Heart right ventricle (tissue), 16 donors: ENCODE results near the gene NOD1. TPM values are rescaled to one million over a fixed set of nuclear protein-coding genes. Genes with fewer than 3 reads are reported as not detected.

Experiments used
- ATAC-seq, 8 donors: fragments of 200-7000 bp; cut with Tn5 transposase; one replicate each; pipeline ENCODE4 v1.9.1; 2020; ENCODE audit warnings: mild to moderate bottlenecking in 8 of 8, moderate library complexity in 8 of 8, moderate number of reproducible peaks in 1 of 8
- DNase-seq, 2 donors: peaks; one replicate each; pipeline ENCODE4 v3.0.0-alpha.2; 2020
- H3K27ac ChIP-seq, 10 donors: fragments of 200-600 bp; sonication (generic) in 2 of 10; one replicate each; pipeline versions ENCODE4 v1.5.0 to v1.8.0; 2020 to 2022; ENCODE audit warnings: mild to moderate bottlenecking in 3 of 10
- H3K27me3 ChIP-seq, 7 donors: fragments of 200-600 bp; one replicate each; pipeline ENCODE4 v1.8.0; 2021 to 2022; ENCODE audit warnings: mild to moderate bottlenecking in 2 of 7
- H3K36me3 ChIP-seq, 9 donors: fragments of 200-600 bp; sonication (generic) in 1 of 9; one replicate each; pipeline versions ENCODE4 v1.5.0 to v1.8.0; 2020 to 2022; ENCODE audit warnings: mild to moderate bottlenecking in 2 of 9
- H3K4me1 ChIP-seq, 9 donors: fragments of 200-600 bp; sonication (generic) in 1 of 9; one replicate each; pipeline versions ENCODE4 v1.5.0 to v1.8.0; 2020 to 2022; ENCODE audit warnings: mild to moderate bottlenecking in 4 of 9
- H3K4me3 ChIP-seq, 10 donors: fragments of 200-600 bp; sonication (generic) in 2 of 10; one replicate each; pipeline versions ENCODE4 v1.5.0 to v1.8.0; 2020 to 2022; ENCODE audit warnings: mild to moderate bottlenecking in 7 of 10, moderate library complexity in 2 of 10
- H3K9me3 ChIP-seq, 11 donors: fragments of 200-600 bp in 10 of 11; sonication (generic) in 2 of 11; one replicate each; pipeline versions ENCODE4 v1.5.0 to v1.8.0; 2013 to 2022; ENCODE audit warnings: mild to moderate bottlenecking in 2 of 11, control low read depth in 1 of 11, moderate library complexity in 1 of 11
- CTCF ChIP-seq, 9 donors: fragments of 200-600 bp; sonication (generic) in 2 of 9; IDR thresholded peaks; one replicate each; pipeline versions ENCODE4 v1.5.0 to v1.8.0; 2021 to 2022; ENCODE audit warnings: antibody characterized with exemption in 9 of 9, mild to moderate bottlenecking in 5 of 9, moderate library complexity in 1 of 9
- WGBS, 2 donors: extraction: QIAGEN DNeasy Blood & Tissue Kit; methylation state at CpG; one replicate each; pipeline ENCODE4 v1.1.7; 2013; ENCODE audit warnings: inconsistent platforms in 1 of 2; 5-methylcytosine and 5-hydroxymethylcytosine counted together
- intact Hi-C, 10 donors: fragments of 100-400 bp; cut with DNase I; formaldehyde crosslinking; loops; one replicate each; pipeline versions ENCODE4 v1.11.1 to v1.14.2; 2022
- polyA plus RNA-seq, 2 donors: library from polyadenylated mRNA; stranded (reverse); fragments of 200-250 nt; gene quantifications; one replicate each; pipeline ENCODE4 v1.2.3, GENCODE V29; 2013
- total RNA-seq, 10 donors: library from RNA; stranded (reverse); fragmentation: NEBNext Ultra II Directional in 3 of 10; extraction: Animal tissue kit (Norgen Biotek cat#: 25700) in 3 of 10; gene quantifications; one replicate each; pipeline versions ENCODE4 v1.2.1 to v1.2.4, GENCODE V29; 2021 to 2023
- donor health status: Arrhythmogenic right ventricular cardiomyopathy.
- donor health status: ischemic (EF 13 %, LVEDD 7.1; RV severe dilation, severe dysfunction).
- donor health status: healthy with polysubstance abuse.
- donor health status: DM: no; HTN: yes; CAD: no.
- donor health status: DM: no; HTN: no; CAD: no.
- donor health status: ischemic (EF 25% LVEDD 6.9; RV normal size, moderate dysfunction).
- donor health status: ischemic (EF 25% LVEDD 5.7; RV mildly dilated, moderate dysfunction).
- donor health status: healthy.
- donor health status: DM: yes; HTN: yes; CAD: no.
- donor health status: Ischemic cardiomyopathy.
- donor health status: ischemic (EF 35%, LVEDD 5.7; RV mildly dilated, moderate dysfunction).
- donor health status: nonischemic (EF 11% LVEDD 7.7; RV severe dilation, severe dysfunction).
- donor health status: DM: yes; HTN: yes; CAD: no.
- donor health status: PGD.
- donor health status: ischemic (EF 29% LVEDD 5.4; RV normal size, mild dysfunction).
- donor health status: nonischemic (EF 23%, LVEDD 6.1; RV moderate dilation, normal function).

NOD1 gene
- total and polyA plus RNA-seq, 12 donors = 6.3 to 19.1 (median 8.6) TPM

DNA sequence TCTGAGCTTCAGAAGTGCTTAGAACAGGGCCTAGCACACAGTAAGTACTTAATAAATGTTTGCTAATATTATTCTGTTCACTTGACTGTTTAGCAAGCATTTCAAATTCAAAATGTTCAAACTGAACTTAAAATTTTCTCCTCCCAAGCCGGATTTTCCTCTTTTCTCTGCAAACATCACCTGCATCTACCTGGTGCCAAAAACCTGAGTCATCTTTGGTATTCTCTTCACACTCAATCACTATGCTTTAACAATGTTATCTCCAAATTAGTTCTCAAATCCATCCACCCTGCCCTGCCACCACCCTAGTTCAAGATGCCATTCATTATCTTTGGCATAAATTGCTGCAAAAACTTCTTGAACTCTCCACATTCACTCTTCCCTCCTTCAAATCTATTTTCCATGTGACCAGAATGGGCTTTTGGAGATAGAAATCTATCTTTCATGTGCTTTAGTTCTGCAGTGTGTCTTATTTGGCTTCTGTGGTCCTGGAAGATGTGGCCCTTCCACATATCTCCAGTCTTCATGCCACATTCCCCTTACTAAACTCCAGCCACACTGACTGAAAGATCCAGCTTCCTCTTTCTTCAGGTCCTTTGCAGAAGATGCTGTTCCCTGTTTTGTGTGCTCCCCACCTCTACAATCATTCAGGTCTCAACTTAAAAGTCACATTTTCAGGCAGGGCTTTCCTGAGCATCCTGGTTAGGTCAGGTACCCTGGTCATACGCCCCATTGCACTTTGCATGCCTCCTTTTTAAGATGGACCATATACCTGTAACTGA, 24.1 kb upstream of the NOD1 start:
- Histone ChIP-seq H3K36me3 (peaks cover 0 to 29% (median 3%) of the 10 kb centered on the region in 9 donors), H3K4me3 (no peak overlapping the region), H3K4me1 (peaks cover 0 to 31% (median 17%) of the 10 kb centered on the region in 9 donors), H3K27me3 (no peaks in the 10 kb centered on the region), H3K27ac (no peak overlapping the region), H3K9me3 (no peaks in the 10 kb centered on the region)
- ATAC-seq (no peak), DNase-seq (no peak)
- TF ChIP-seq CTCF (IDR thresholded peaks at IDR 0.05) = no peak
- WGBS, 2 donors = 94% methylated on average over 2 of the region's 2 CpGs
- intact Hi-C loops = no loop called here

DNA sequence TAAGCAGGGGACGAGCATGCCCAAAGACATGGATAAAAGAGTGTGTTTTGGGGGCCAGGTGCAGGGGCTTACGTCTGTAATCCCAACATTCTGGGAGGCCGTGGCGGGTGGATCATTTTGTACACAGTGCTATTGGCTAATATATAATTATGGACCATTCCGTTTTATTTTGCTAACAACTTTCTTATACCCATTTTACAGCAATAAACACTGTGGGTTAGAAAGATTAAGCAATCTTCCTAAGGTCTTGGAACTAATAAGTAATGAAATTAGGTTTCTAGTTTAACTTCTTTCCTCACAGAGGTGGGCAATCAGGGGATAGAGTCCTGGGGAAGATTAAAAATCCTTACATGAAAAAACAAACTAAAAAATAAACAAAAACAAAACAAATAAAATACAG, 22.7 kb upstream of the NOD1 start:
- peaks cover 0 to 43% (median 11%) of the 10 kb centered on the region in 9 donors for H3K36me3 ChIP-seq
- peaks cover 0 to 31% (median 17%) of the 10 kb centered on the region in 9 donors for H3K4me1 ChIP-seq
- TF ChIP-seq CTCF (IDR thresholded peaks at IDR 0.05) = no peak
- DNase-seq = no peak
- no peak overlapping the region for H3K27ac ChIP-seq
- no peaks in the 10 kb centered on the region for H3K27me3 ChIP-seq
- no peak for ATAC-seq
- WGBS, 2 donors = 95 to 97% methylated on average over 5 of the region's 5 CpGs
- H3K9me3 ChIP-seq = no peaks in the 10 kb centered on the region
- no peak overlapping the region for H3K4me3 ChIP-seq
- intact Hi-C loops = no loop called here

- intact Hi-C loops = no loop called here
- TF ChIP-seq CTCF (IDR thresholded peaks at IDR 0.05) = no peak
- no peak for DNase-seq
Observed at GRCh38 chr7:30493228-30493627, 14.6 kb upstream of the NOD1 start.

GRCh38 chr7:30491417-30491816, 12.8 kb upstream of the NOD1 start:
- TF ChIP-seq CTCF (IDR thresholded peaks at IDR 0.05) = no peak
- Histone ChIP-seq H3K27me3 (no peaks in the 10 kb centered on the region), H3K9me3 (peaks cover 0 to 24% (median 11%) of the 10 kb centered on the region in 11 donors), H3K36me3 (peaks cover 0 to 11% (median under 1%) of the 10 kb centered on the region in 9 donors), H3K27ac (no peak overlapping the region), H3K4me3 (no peak overlapping the region), H3K4me1 (no peaks in the 10 kb centered on the region)
- intact Hi-C loops = no loop called here
- ATAC-seq (no peak), DNase-seq (no peak)

More at GRCh38 chr7:30493228-30493627, 14.6 kb upstream of the NOD1 start:
- ATAC-seq = no peak
- Histone ChIP-seq H3K36me3 (peaks cover 0 to 30% (median 12%) of the 10 kb centered on the region in 9 donors), H3K27ac (no peak overlapping the region), H3K4me1 (no peaks in the 10 kb centered on the region), H3K27me3 (no peaks in the 10 kb centered on the region), H3K9me3 (peaks cover 0 to 24% (median 11%) of the 10 kb centered on the region in 11 donors), H3K4me3 (no peak overlapping the region)
